Activated T-cell treated with anti-CD3 and anti-CD28 coated beads for 4 hours (primary cell): ENCODE data around the gene UBE3D.
"Not testable (repeated sequence)": the region's sequence is repeated elsewhere in the genome, so short reads cannot be mapped to it uniquely, and the experiment has no call there.

Source experiments
- DNase-seq: peaks from one replicate; pipeline ENCODE4 v3.0.0-alpha.2; 2020

The UBE3D gene

DNA sequence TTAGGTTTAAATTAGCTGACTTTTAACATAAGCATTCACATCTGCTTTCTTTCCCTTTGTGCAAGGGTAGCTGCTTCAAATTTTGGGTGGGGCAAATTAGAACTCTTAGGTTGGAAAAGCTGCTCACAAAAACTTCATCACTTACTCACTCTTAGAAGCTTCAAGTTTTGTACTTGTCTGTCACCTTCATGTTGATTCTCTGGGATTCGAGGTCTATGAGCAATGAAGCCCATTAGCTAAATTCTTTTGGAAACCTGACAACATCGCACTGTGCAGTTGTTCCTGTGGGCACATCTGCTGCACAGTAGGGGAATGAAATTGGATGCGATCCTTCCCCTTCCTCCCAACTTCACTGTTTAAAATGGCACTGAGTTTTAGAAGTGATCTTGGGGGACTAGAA lies 156.1 kb downstream of the UBE3D start:
- DNase-seq, result no peak

DNA sequence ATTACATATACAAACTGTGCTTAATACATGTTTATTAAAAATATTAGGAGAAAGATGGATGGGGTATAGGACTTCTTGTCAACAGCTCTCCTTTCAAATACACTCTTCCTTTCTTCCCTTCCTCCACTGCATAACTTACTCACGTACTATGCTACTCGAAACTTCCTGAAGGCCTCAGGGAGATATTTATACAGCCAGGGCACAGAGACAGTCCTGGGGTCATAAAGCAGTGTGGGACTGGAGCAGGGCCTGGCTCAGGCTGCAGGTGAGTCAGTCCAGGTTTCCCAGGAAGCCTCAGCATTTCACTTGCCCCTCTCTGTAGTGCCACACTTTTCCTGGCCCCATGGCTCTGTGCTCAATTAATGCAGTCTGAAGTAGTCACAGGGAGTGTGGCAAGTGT lies 157.0 kb downstream of the UBE3D start:
- DNase-seq, result no peak

GRCh38 chr6:82906951-82907350 lies 158.7 kb downstream of the UBE3D start:
- no peak for DNase-seq

- no peak for DNase-seq
These were observed 159.2 kb downstream of the UBE3D start for GRCh38 chr6:82906489-82906888.

DNA sequence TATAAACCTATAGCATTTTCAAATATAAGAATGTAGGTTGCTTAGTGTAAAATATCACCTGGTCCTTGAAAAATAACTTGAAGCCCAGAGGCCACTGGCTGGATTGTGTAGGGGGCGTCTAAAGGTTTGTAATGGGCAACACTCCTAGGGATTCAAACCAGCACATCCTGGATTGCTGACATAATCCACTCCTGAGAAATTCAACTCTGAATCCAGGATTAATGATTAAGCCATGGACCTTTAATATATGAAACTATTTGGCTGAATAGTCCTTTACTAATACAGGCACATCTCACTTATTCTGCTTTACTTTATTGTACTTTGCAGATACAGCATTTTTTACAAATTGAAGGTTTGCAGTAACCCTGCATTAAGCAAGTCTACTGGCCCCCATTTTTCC lies 160.8 kb downstream of the UBE3D start:
- no peak for DNase-seq

GRCh38 chr6:82904257-82904656 lies 161.4 kb downstream of the UBE3D start:
- no peak for DNase-seq

DNA sequence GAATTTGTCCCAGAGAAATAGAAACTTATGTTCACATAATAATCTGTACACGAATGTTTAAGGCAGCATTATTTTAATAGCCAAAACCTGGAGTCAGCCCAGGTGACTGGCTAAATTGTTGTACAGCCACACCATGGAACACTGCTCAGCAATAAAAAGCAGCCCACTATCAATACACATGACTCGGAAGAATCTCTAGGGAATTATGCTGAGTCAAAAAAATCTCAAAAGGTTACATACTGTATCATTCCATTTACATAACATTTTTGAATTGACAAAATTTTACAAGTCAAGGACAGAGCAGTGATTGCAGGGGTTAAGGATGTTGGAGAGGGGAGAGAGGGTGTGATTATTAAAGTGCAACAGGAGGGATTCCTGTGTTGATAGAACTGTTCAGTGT lies 163.4 kb downstream of the UBE3D start:
- DNase-seq, result no peak

DNA sequence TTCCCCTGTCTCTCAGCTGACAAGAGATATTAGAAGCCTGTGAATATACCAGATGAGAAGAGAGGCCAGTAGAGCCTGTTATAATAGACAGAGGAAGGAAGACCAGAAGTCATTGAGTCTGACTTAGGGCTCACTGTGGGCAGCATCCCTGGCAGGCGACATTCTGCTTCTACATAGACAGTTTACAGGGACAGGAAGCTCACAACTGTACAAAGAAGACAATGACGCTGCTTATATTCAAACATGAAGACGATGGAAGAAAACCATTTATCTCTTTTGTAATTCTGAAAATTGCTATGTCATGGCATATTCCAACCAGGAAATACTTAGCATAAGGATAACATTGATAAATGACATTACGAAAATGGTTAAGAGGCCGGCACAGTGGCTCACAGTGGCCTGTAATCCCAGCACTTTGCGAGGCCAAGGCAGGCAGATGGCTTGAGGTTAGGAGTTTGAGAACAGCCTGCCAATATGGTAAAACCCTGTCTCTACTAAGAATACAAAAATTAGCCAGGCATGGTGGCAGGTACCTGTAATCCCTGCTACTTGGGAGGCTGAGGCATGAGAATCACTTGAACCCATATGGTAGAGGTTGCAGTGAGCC lies 170.9 kb downstream of the UBE3D start:
- DNase-seq, result no peak

DNA sequence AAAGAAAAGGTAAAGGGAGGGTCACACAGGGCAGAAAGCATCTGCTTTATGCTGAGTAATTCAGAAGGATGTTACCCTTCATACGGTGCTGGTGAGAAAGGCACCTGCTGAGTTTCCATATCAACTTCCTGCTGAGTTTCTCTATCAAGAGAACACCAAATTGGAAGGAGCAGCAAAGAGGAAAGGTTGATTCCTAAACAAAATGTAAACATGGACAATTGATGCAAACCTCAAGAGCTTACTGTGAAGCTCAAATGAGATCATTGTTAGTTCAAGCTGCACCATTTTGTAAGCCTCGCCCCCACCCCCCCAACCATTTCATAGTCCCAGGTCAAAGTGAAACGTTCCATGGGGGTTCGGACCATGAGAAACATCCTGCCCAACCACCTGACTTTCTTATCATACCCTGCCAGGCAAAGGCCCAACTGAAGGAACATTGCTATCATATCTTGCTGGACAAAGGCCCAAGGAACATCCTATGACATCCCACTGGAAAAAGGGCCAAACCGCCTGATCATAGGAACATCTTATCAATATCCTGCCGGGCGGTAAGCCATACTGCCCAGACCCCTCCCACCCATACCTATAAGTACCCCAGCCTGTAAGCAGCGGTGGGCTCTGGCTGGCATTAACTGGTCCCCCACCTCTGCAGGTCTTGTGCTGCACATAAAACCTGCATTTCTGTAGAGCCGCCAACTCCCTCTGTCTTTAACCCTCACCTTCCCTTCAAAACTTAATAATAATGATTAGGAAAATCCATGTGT lies 171.6 kb downstream of the UBE3D start:
- DNase-seq, result no peak

GRCh38 chr6:82891503-82891902 lies 174.1 kb downstream of the UBE3D start:
- DNase-seq, result not testable (repeated sequence)

DNA sequence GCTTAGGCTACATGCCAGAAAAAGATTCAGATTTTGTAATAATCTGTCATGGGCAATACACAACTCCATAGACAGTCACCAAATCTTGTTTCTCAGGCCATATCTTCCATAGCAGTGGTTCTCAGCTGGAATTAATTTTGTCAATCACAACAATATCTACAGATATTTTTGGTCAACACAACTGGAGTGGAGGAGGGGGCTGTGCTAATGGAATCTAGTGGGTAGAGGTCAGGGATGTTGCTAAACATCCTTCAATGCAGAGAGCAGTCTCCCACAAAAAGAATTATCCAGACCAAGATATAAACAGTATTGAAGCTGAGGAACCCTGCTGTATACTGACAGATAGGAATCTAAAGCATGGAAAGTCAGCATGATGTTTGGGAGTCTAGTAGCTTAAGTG lies 174.6 kb downstream of the UBE3D start:
- DNase-seq, result no peak

DNA sequence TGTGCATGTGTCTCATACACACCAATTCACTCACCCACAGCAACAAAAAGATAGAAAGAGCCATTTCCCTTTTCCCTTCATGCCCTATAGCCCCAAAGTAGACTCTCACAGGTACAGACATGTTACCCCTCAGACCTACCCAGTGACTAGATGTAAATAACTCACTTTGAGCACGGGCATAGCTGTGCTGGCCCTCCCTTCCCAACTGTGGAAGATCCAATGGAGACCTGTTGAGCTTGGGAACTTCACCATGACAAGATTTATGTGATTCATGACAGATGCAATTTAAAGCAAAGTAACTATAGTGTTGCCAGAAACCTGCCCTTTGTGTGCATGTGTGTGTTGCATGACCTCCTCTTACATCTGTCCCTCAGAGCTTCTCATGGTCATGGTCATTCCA lies 175.4 kb downstream of the UBE3D start:
- DNase-seq, result no peak

- DNase-seq, result no peak
These were observed 176.5 kb downstream of the UBE3D start for GRCh38 chr6:82889143-82889542.

- no peak for DNase-seq
These were observed 183.1 kb downstream of the UBE3D start for GRCh38 chr6:82882363-82883023.

DNA sequence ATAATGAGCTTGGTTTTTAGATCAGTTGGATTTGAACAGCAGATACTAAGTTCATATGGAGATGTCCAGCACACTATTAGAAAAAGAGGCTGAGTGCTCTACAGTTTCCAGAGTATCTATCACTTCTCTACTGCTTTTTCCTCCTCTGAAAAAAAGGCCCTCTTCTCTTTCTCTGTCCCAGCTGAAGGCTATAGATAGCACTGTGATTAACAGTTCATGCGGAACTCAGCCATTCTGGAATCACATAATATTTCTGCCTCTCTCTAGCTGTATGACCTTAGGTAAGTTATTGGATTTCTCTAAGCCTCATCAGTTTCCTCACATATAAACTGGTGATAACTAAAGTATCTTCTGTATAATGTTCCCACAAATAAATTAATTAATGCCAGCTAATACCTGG lies 184.1 kb downstream of the UBE3D start:
- no peak for DNase-seq

GRCh38 chr6:82878812-82879211 lies 186.8 kb downstream of the UBE3D start:
- DNase-seq, result no peak

DNA sequence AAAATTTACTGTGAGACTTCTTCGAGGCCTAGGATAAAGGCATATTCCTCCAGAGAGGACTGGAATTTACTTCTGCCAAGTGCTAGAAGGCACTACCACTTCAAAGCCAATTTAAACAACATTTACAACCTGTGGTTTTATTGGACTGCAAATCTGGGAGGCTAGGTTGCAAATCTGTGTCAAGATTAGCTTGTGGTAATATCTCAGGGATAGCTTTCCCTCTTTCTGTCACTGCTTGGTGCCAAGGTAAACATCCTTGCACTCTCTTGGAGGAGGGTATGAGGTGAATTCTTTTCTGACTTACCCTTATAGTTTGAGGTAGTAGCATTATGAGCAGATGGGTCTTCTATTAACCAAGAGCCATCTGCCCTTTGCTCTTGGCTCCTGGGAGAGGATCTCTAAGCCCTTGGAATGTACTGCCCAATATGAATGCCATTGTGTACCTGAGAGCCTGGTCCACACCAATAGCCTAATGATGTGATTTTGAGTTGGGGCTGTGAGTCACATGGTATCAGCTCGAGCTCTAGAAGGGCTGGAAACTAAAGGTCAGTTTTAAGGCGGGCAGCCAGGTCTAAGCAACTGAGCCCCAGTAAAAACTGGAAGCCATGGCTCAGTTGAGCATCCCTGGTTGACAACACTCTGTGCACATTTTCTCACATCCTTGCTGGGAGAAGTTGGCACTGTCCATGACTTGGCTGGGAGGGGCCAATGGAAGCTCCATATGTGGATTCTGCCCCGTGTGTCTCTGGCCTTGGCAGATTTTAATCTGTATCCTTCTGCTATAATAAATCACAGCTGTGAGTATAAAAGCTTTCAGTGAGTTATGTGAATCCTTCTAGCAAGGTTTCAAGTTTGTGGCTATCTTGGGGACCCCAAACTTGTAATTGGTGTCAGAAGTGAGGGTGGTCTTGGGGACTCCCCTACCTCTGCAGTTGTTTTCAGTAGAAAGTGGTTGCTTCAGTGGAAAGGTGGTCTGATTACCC lies 188.1 kb downstream of the UBE3D start:
- DNase-seq, result no peak

- DNase-seq, result no peak
These were observed 190.0 kb downstream of the UBE3D start for GRCh38 chr6:82875573-82876185.

GRCh38 chr6:82874867-82875266 lies 190.8 kb downstream of the UBE3D start:
- DNase-seq, result no peak

DNA sequence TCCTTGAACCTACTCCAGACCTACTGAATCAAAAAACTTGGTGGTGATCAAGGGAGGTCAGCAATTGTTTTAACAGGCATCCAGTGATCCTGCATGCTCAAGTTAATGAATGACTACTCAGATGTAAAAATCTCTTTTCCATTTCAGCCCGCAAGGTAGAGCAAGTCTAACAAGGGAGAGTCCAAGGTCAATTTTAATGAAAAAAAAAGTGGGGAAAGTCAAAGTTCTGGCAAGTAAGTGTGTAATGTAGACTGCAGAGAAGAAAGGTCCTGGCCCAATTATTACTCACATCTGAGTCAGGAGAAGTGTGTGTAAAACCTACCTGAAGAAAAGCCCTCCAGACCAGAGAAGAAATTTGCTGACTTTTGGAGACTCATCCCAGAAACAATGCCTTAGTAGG lies 193.5 kb downstream of the UBE3D start:
- no peak for DNase-seq

DNA sequence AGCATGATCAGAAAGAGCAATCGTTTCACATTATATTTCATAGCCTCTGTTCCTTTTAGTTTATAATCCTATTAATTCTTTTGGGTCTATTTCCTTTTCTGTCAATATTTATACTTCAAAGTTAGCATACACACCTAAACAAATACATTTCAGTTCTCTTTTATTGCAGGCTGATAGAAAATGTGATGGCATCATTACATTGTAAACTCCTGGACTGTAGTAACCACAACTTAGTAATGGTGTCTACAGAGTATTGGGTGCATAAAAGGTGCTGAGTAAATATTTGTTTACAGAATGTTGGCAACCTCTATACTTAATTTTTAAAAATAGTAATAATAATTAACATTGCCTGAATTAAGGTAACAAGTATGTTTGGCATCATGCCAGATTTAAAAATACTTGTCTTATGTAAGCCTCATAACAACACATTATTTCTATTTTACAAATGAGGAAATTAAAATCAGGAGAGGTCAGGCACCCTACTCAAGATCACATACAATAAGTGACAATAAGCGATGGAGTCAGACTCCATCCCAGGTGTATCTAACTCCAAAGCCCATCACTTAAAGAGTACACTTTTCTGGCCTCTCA lies 195.0 kb downstream of the UBE3D start:
- DNase-seq, result no peak

GRCh38 chr6:82869493-82869892 lies 196.1 kb downstream of the UBE3D start:
- no peak for DNase-seq
